GM23338 (cell line): ENCODE results near the gene HMX2. TPM values are rescaled to one million over a fixed set of nuclear protein-coding genes. Genes with fewer than 3 reads are reported as not detected.

Experiments used
- ATAC-seq: fragments of 200-7000 bp; cut with Tn5 transposase; 3 replicates; pipeline ENCODE4 v1.9.1; 2020
- DNase-seq: peaks from one replicate; pipeline ENCODE4 v3.0.0-alpha.2; 2015; ENCODE audit warnings: low spot score
- H2AFZ ChIP-seq: fragments of 200-600 bp; sonication (generic); 2 replicates; pipeline ENCODE4 v1.8.0; 2016; ENCODE audit warnings: antibody characterized with exemption, mild to moderate bottlenecking, moderate library complexity
- H3F3A ChIP-seq: fragments of 200-600 bp; sonication (generic); replicated peaks from 2 replicates; pipeline ENCODE4 v1.8.0; 2017; ENCODE audit warnings: antibody characterized with exemption, mixed run types, low read depth
- H3K27ac ChIP-seq: fragments of 200-600 bp; sonication (generic); 2 replicates; pipeline ENCODE4 v1.6.1; 2016; ENCODE audit warnings: low read depth
- H3K27me3 ChIP-seq: fragments of 200-600 bp; sonication (generic); 2 replicates; pipeline ENCODE4 v1.8.0; 2016; ENCODE audit warnings: mild to moderate bottlenecking, mixed run types, moderate library complexity; ENCODE audit not compliant: insufficient read depth
- H3K36me3 ChIP-seq: fragments of 200-600 bp; sonication (generic); 2 replicates; pipeline ENCODE4 v1.8.0; 2016; ENCODE audit warnings: mild to moderate bottlenecking; ENCODE audit not compliant: insufficient read depth
- H3K4me1 ChIP-seq: fragments of 200-600 bp; sonication (generic); 2 replicates; pipeline ENCODE4 v1.8.0; 2016; ENCODE audit warnings: mild to moderate bottlenecking, moderate library complexity; ENCODE audit not compliant: insufficient read depth
- H3K4me2 ChIP-seq: fragments of 200-600 bp; sonication (generic); 2 replicates; pipeline ENCODE4 v1.7.1; 2017; ENCODE audit warnings: mixed run types
- H3K4me3 ChIP-seq: fragments of 200-600 bp; sonication (generic); 2 replicates; pipeline ENCODE4 v1.6.1; 2016; ENCODE audit warnings: mixed run types
- H3K79me2 ChIP-seq: fragments of 200-600 bp; sonication (generic); replicated peaks from 2 replicates; pipeline ENCODE4 v1.8.0; 2017; ENCODE audit warnings: mild to moderate bottlenecking; ENCODE audit not compliant: insufficient read depth
- H3K9me2 ChIP-seq: fragments of 200-600 bp; sonication (generic); 2 replicates; pipeline ENCODE4 v1.8.0; 2017; ENCODE audit not compliant: insufficient read depth
- H4K20me1 ChIP-seq: fragments of 200-600 bp; sonication (generic); replicated peaks from 2 replicates; pipeline ENCODE4 v1.8.0; 2017; ENCODE audit warnings: mild to moderate bottlenecking; ENCODE audit not compliant: insufficient read depth
- H3K27ac Mint-ChIP-seq: 2 replicates; pipeline ENCODE4 v1.8.0; 2020; ENCODE audit warnings: inconsistent platforms, mild to moderate bottlenecking, moderate library complexity, mixed read lengths
- H3K27me3 Mint-ChIP-seq: 3 replicates; pipeline ENCODE4 v1.8.0; 2022; ENCODE audit warnings: low read depth, mild to moderate bottlenecking, moderate library complexity, mixed read lengths, inconsistent platforms; ENCODE audit not compliant: insufficient read depth, poor library complexity
- H3K36me3 Mint-ChIP-seq: 3 replicates; pipeline ENCODE4 v1.8.0; 2021; ENCODE audit warnings: low read depth, mild to moderate bottlenecking, inconsistent platforms, moderate library complexity, mixed read lengths
- H3K4me1 Mint-ChIP-seq: 3 replicates; pipeline ENCODE4 v1.8.0; 2020; ENCODE audit warnings: mild to moderate bottlenecking, inconsistent platforms, mixed read lengths
- H3K4me3 Mint-ChIP-seq: 3 replicates; pipeline ENCODE4 v1.8.0; 2021; ENCODE audit warnings: moderate library complexity, mild to moderate bottlenecking, inconsistent platforms, mixed read lengths
- H3K9me3 Mint-ChIP-seq: 3 replicates; pipeline ENCODE4 v1.8.0; 2020; ENCODE audit warnings: moderate library complexity, mild to moderate bottlenecking, inconsistent platforms, mixed read lengths
- CREB1 ChIP-seq: fragments of 250-450 bp; sonication (Bioruptor Pico); IDR thresholded peaks from 2 replicates; pipeline ENCODE4 v1.5.0; 2020; ENCODE audit warnings: low read depth, mild to moderate bottlenecking, moderate library complexity
- CTCF ChIP-seq, 2 experiments: fragments of 200-600 bp in 1 of 2; sonication (generic) in 1 of 2; conservative IDR thresholded peaks; 2 replicates each; pipeline versions ENCODE4 v1.5.1 to v1.6.1; 2016 to 2017; ENCODE audit warnings: antibody characterized with exemption in 2 of 2, low read depth in 2 of 2, mild to moderate bottlenecking in 2 of 2, moderate library complexity in 1 of 2
- ETS1 ChIP-seq: IDR thresholded peaks from 2 replicates; pipeline ENCODE4 v1.6.1; 2016; ENCODE audit warnings: antibody characterized with exemption
- EZH2 ChIP-seq: fragments of 200-600 bp; sonication (generic); IDR thresholded peaks from one replicate; pipeline ENCODE4 v1.8.0; 2017; ENCODE audit warnings: antibody characterized with exemption, mild to moderate bottlenecking, low read depth; ENCODE audit not compliant: unreplicated experiment
- EZH2phosphoT487 ChIP-seq: fragments of 200-600 bp; sonication (generic); IDR thresholded peaks from one replicate; pipeline ENCODE4 v1.8.1; 2018; ENCODE audit warnings: antibody characterized with exemption; ENCODE audit not compliant: unreplicated experiment
- JUNB ChIP-seq: IDR thresholded peaks from one replicate; pipeline ENCODE4 v1.6.1; 2016; ENCODE audit warnings: antibody characterized with exemption; ENCODE audit not compliant: unreplicated experiment
- NANOG ChIP-seq: IDR thresholded peaks from 2 replicates; pipeline ENCODE4 v1.6.1; 2016; ENCODE audit warnings: antibody characterized with exemption, borderline replicate concordance
- POLR2AphosphoS5 ChIP-seq: IDR thresholded peaks from 2 replicates; pipeline ENCODE4 v1.6.1; 2016; ENCODE audit warnings: antibody characterized with exemption, low read depth
- REST ChIP-seq: IDR thresholded peaks from one replicate; pipeline ENCODE4 v1.6.1; 2018; ENCODE audit warnings: antibody characterized with exemption; ENCODE audit not compliant: unreplicated experiment
- STAT1 ChIP-seq: IDR thresholded peaks from one replicate; pipeline ENCODE4 v1.6.1; 2016; ENCODE audit warnings: antibody characterized with exemption; ENCODE audit not compliant: unreplicated experiment
- ZNF114 ChIP-seq: fragments of 250-450 bp; sonication (Bioruptor Pico); IDR thresholded peaks from 2 replicates; pipeline ENCODE4 v1.5.0; 2020; ENCODE audit warnings: mild to moderate bottlenecking, moderate library complexity
- ZNF331 ChIP-seq: fragments of 250-450 bp; sonication (Bioruptor Pico); IDR thresholded peaks from 2 replicates; pipeline ENCODE4 v1.5.0; 2020; ENCODE audit warnings: low read depth, mild to moderate bottlenecking, moderate library complexity
- polyA plus RNA-seq: library from polyadenylated mRNA; unstranded; fragments of >200 nt; fragmentation: Nextera tagmentation; extraction: Ambion mirVana; gene quantifications from 2 replicates; pipeline ENCODE4 v1.2.1, GENCODE V29; 2016
- total RNA-seq: library from RNA; depleted of rRNA; stranded (reverse); fragments of >200 nt; shearing (Covaris generic); gene quantifications from 2 replicates; pipeline ENCODE4 v1.2.3, GENCODE V29; 2014

The HMX2 gene
- total and polyA plus RNA-seq, 2 experiments from 2014 or later: 2.6 to 3.4 TPM

GRCh38 chr10:123166618-123167017 is 18.7 kb downstream of the HMX2 start:
- Mint-ChIP-seq H3K4me3 (no peak overlapping the region), H3K27me3 (no peaks in the 10 kb centered on the region), H3K27ac (no peak overlapping the region), H3K36me3 (peaks cover 69% of the 10 kb centered on the region), H3K9me3 (no peaks in the 10 kb centered on the region), H3K4me1 (no peaks in the 10 kb centered on the region; the same call in 2 of the 3 replicates)
- H3F3A ChIP-seq: no peaks in the 10 kb centered on the region
- H3K79me2 ChIP-seq: peaks cover 82% of the 10 kb centered on the region
- H2AFZ ChIP-seq: no peak overlapping the region
- no peaks in the 10 kb centered on the region for H3K27me3 ChIP-seq
- peaks cover 28% of the 10 kb centered on the region for H3K36me3 ChIP-seq
- H3K4me3 ChIP-seq: no peak overlapping the region
- 0 out of 2 replicates have a peak, but pooled peaks cover 4% of the 10 kb centered on the region for H3K4me1 ChIP-seq
- no peak for ATAC-seq
- no peaks in the 10 kb centered on the region for H3K9me2 ChIP-seq
- H4K20me1 ChIP-seq: peaks cover 61% of the 10 kb centered on the region
- H3K27ac ChIP-seq: no peak overlapping the region
- no peak for TF ChIP-seq STAT1
- no peak overlapping the region for H3K4me2 ChIP-seq
- no peak for DNase-seq

- no peaks in the 10 kb centered on the region for H3K27me3 Mint-ChIP-seq
- Histone ChIP-seq H3K79me2 (peaks cover 52% of the 10 kb centered on the region), H3K4me2 (no peak overlapping the region), H2AFZ (no peak overlapping the region), H4K20me1 (peaks cover 32% of the 10 kb centered on the region), H3K36me3 (peaks cover 4% of the 10 kb centered on the region; the same call in 1 of the 2 replicates), H3K4me3 (no peak overlapping the region), H3K9me2 (no peaks in the 10 kb centered on the region), H3K4me1 (0 out of 2 replicates have a peak, but pooled peaks cover 4% of the 10 kb centered on the region), H3K27me3 (no peaks in the 10 kb centered on the region), H3F3A (no peaks in the 10 kb centered on the region), H3K27ac (peak overlapping the region; percentile 21; the same call in 1 of the 2 replicates)
- H3K4me3 Mint-ChIP-seq: no peak overlapping the region
- no peaks in the 10 kb centered on the region for H3K9me3 Mint-ChIP-seq
- no peak overlapping the region for H3K27ac Mint-ChIP-seq
- ATAC-seq (no peak), DNase-seq (no peak)
- H3K4me1 Mint-ChIP-seq: no peaks in the 10 kb centered on the region; the same call in 2 of the 3 replicates
- peaks cover 47% of the 10 kb centered on the region for H3K36me3 Mint-ChIP-seq
- TF ChIP-seq ZNF331 (CRISPR knock-in tag) (no peak), NANOG (no peak), ZNF114 (CRISPR knock-in tag) (no peak), EZH2phosphoT487 (no peak), POLR2AphosphoS5 (no peak), REST (no peak), JUNB (no peak), STAT1 (no peak), CREB1 (CRISPR knock-in tag) (no peak), EZH2 (no peak), CTCF (conservative IDR thresholded peaks at IDR 0.05; ENCODE audit: low read depth in 2 of 2) (no peak), ETS1 (no peak)
Measured at GRCh38 chr10:123170961-123171360, 23.0 kb downstream of the HMX2 start.
